Astrocyte (in vitro differentiated cells and primary cell): Measurements from ENCODE around the gene ARHGAP30. TPM values are rescaled to one million over a fixed set of nuclear protein-coding genes. Genes with fewer than 3 reads are reported as not detected.
A peak's percentile ranks its signal among the peaks of the same experiment; 100 is the strongest.

Experiments
- DNase-seq: peaks from one replicate; pipeline ENCODE4 v3.0.0-alpha.2; 2010; ENCODE audit warnings: low read depth
- FAIRE-seq: peaks from 2 replicates; lab custom pipeline; 2011; peaks lifted over from hg19 to GRCh38; lab: Jason Lieb, UNC
- H2AFZ ChIP-seq: 2 replicates; pipeline ENCODE4 v1.6.0; 2012; ENCODE audit warnings: low read depth, low read length, inconsistent platforms
- H3K27ac ChIP-seq: 2 replicates; pipeline ENCODE4 v1.5.1; 2011; ENCODE audit warnings: low read depth, low read length, inconsistent platforms
- H3K27me3 ChIP-seq: 2 replicates; pipeline ENCODE4 v1.6.0; 2011; ENCODE audit warnings: low read length, inconsistent platforms; ENCODE audit not compliant: insufficient read depth
- H3K36me3 ChIP-seq: 2 replicates; pipeline ENCODE4 v1.5.1; 2011; ENCODE audit warnings: low read length, inconsistent platforms; ENCODE audit not compliant: insufficient read depth
- H3K4me1 ChIP-seq: 2 replicates; pipeline ENCODE4 v1.5.1; 2011; ENCODE audit warnings: low read length, inconsistent platforms; ENCODE audit not compliant: insufficient read depth
- H3K4me2 ChIP-seq: 2 replicates; pipeline ENCODE4 v1.6.0; 2012; ENCODE audit warnings: low read length, inconsistent platforms
- H3K4me3 ChIP-seq: 2 replicates; pipeline ENCODE4 v1.5.1; 2011; ENCODE audit warnings: low read depth, mild to moderate bottlenecking, low read length, inconsistent platforms; ENCODE audit not compliant: insufficient read depth
- H3K79me2 ChIP-seq: 2 replicates; pipeline ENCODE4 v1.6.0; 2012; ENCODE audit warnings: mild to moderate bottlenecking, low read length, inconsistent platforms; ENCODE audit not compliant: insufficient read depth
- H3K9ac ChIP-seq: 2 replicates; pipeline ENCODE4 v1.6.0; 2012; ENCODE audit warnings: mild to moderate bottlenecking, low read length, inconsistent platforms
- H3K9me3 ChIP-seq: 2 replicates; pipeline ENCODE4 v1.5.1; 2012; ENCODE audit warnings: low read depth, mild to moderate bottlenecking, low read length, inconsistent platforms; ENCODE audit not compliant: insufficient read depth
- H4K20me1 ChIP-seq: 2 replicates; pipeline ENCODE4 v1.6.0; 2012; ENCODE audit warnings: low read length, inconsistent platforms; ENCODE audit not compliant: insufficient read depth
- H3K27ac Mint-ChIP-seq: one replicate; pipeline ENCODE4 v1.8.0; 2021; ENCODE audit warnings: mild to moderate bottlenecking, mixed read lengths; ENCODE audit not compliant: unreplicated experiment
- H3K27me3 Mint-ChIP-seq: one replicate; pipeline ENCODE4 v1.8.0; 2021; ENCODE audit warnings: low read depth, mixed read lengths; ENCODE audit not compliant: unreplicated experiment
- H3K36me3 Mint-ChIP-seq: one replicate; pipeline ENCODE4 v1.8.0; 2021; ENCODE audit warnings: low read depth, mixed read lengths; ENCODE audit not compliant: unreplicated experiment
- H3K4me1 Mint-ChIP-seq: one replicate; pipeline ENCODE4 v1.8.0; 2021; ENCODE audit warnings: low read depth, mixed read lengths; ENCODE audit not compliant: unreplicated experiment
- H3K4me3 Mint-ChIP-seq: one replicate; pipeline ENCODE4 v1.8.0; 2021; ENCODE audit warnings: mild to moderate bottlenecking, moderate library complexity, mixed read lengths; ENCODE audit not compliant: unreplicated experiment
- H3K9me3 Mint-ChIP-seq: one replicate; pipeline ENCODE4 v1.8.0; 2021; ENCODE audit warnings: mild to moderate bottlenecking, mixed read lengths; ENCODE audit not compliant: unreplicated experiment
- CTCF ChIP-seq: IDR thresholded peaks from 2 replicates; pipeline ENCODE4 v1.5.1; 2011; ENCODE audit warnings: low read depth, mild to moderate bottlenecking, inconsistent platforms, low read length, moderate library complexity; ENCODE audit not compliant: insufficient read depth
- EZH2 ChIP-seq: IDR thresholded peaks from 2 replicates; pipeline ENCODE4 v1.6.1; 2012; ENCODE audit warnings: mild to moderate bottlenecking, low read length, inconsistent platforms; ENCODE audit not compliant: insufficient read depth
- total RNA-seq: library from RNA; stranded (reverse); gene quantifications from 2 replicates; pipeline ENCODE4 v1.2.1, GENCODE V29; 2021

ARHGAP30 gene
- total RNA-seq, 1 donor from 2014 or later: 0.25 TPM

DNA sequence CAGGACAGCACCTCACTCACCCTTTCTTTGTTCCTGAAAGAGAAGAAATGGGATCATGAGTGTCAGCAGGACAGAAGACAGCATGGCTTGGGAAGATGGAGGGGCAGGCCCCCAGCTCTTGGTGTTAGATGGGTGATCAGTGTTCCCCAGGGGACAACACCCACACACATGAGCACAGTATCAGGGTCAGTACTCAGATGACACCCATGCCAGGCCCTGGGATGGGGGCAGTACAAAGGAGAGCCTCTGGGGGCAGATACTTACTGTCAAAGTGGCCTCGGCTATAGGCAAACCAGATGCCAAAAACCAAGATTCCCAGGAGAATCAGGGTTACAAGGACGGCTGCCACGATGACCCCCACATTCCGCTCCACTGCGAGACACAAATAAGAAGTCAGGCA, 70.3 kb downstream of the ARHGAP30 start:
- Mint-ChIP-seq H3K36me3 (peaks cover 12% of the 10 kb centered on the region), H3K27me3 (no peaks in the 10 kb centered on the region), H3K4me1 (peaks cover 13% of the 10 kb centered on the region), H3K9me3 (no peaks in the 10 kb centered on the region), H3K27ac (no peak overlapping the region), H3K4me3 (no peak overlapping the region)
- no peaks in the 10 kb centered on the region for H3K9me3 ChIP-seq
- no peak for FAIRE-seq
- no peaks in the 10 kb centered on the region for H4K20me1 ChIP-seq
- H2AFZ ChIP-seq: no peak overlapping the region
- H3K4me1 ChIP-seq: no peaks in the 10 kb centered on the region
- H3K36me3 ChIP-seq: no peaks in the 10 kb centered on the region
- H3K27ac ChIP-seq: no peak overlapping the region
- no peak overlapping the region for H3K4me2 ChIP-seq
- no peak overlapping the region for H3K4me3 ChIP-seq
- TF ChIP-seq CTCF (no peak), EZH2 (no peak)
- no peak overlapping the region for H3K9ac ChIP-seq
- H3K27me3 ChIP-seq: no peaks in the 10 kb centered on the region
- no peaks in the 10 kb centered on the region for H3K79me2 ChIP-seq
- no peak for DNase-seq

- peaks cover 12% of the 10 kb centered on the region for H3K36me3 Mint-ChIP-seq
- H3K27ac ChIP-seq: no peak overlapping the region
- no peak overlapping the region for H2AFZ ChIP-seq
- H3K79me2 ChIP-seq: no peaks in the 10 kb centered on the region
- no peaks in the 10 kb centered on the region for H3K9me3 Mint-ChIP-seq
- no peaks in the 10 kb centered on the region for H4K20me1 ChIP-seq
- peaks cover 16% of the 10 kb centered on the region for H3K4me1 Mint-ChIP-seq
- no peaks in the 10 kb centered on the region for H3K36me3 ChIP-seq
- no peaks in the 10 kb centered on the region for H3K4me1 ChIP-seq
- DNase-seq (peak; percentile 49), FAIRE-seq (no peak)
- no peak overlapping the region for H3K27ac Mint-ChIP-seq
- no peaks in the 10 kb centered on the region for H3K9me3 ChIP-seq
- no peaks in the 10 kb centered on the region for H3K27me3 Mint-ChIP-seq
- no peak overlapping the region for H3K9ac ChIP-seq
- TF ChIP-seq CTCF (peak; percentile 34), EZH2 (no peak)
- H3K4me3 Mint-ChIP-seq: no peak overlapping the region
- no peak overlapping the region for H3K4me3 ChIP-seq
- H3K27me3 ChIP-seq: no peaks in the 10 kb centered on the region
- no peak overlapping the region for H3K4me2 ChIP-seq
Observed at GRCh38 chr1:160997323-160998038, 72.2 kb downstream of the ARHGAP30 start.

Other genes starting within 250 kb of the ARHGAP30 start
- gene CD244, start 207.0 kb downstream of the ARHGAP30 start, total RNA-seq: not detected in 2 replicates
- not detected in 2 replicates for gene ITLN1, start 184.7 kb downstream of the ARHGAP30 start, total RNA-seq
- gene ITLN2, start 115.1 kb downstream of the ARHGAP30 start, total RNA-seq: not detected in 2 replicates
- 53.7 and 68.6 TPM in 2 replicates for gene F11R, start 48.7 kb downstream of the ARHGAP30 start, total RNA-seq
- 9.5 TPM in 2 replicates for gene TSTD1, start 30.9 kb downstream of the ARHGAP30 start, total RNA-seq
- 61.3 and 70.1 TPM in 2 replicates for gene USF1, start 23.9 kb downstream of the ARHGAP30 start, total RNA-seq
- 1.6 and 1.9 TPM in 2 replicates for gene NECTIN4, start 19.7 kb upstream of the ARHGAP30 start, total RNA-seq
- 1.5 and 1.8 TPM in 2 replicates for gene KLHDC9, start 28.5 kb upstream of the ARHGAP30 start, total RNA-seq
- 103 and 111 TPM in 2 replicates for gene PFDN2, start 48.1 kb upstream of the ARHGAP30 start, total RNA-seq
- 25.6 and 25.9 TPM in 2 replicates for gene NIT1, start 48.2 kb upstream of the ARHGAP30 start, total RNA-seq
- gene DEDD, start 62.8 kb upstream of the ARHGAP30 start, total RNA-seq: 40.9 and 41.8 TPM in 2 replicates
- 87.5 and 91.0 TPM in 2 replicates for gene UFC1, start 84.1 kb upstream of the ARHGAP30 start, total RNA-seq
- 14.4 and 19.2 TPM in 2 replicates for gene USP21, start 89.6 kb upstream of the ARHGAP30 start, total RNA-seq
- gene PPOX, start 96.5 kb upstream of the ARHGAP30 start, total RNA-seq: 17.0 and 20.0 TPM in 2 replicates
- gene B4GALT3, start 107.6 kb upstream of the ARHGAP30 start, total RNA-seq: 39.6 and 40.4 TPM in 2 replicates
- gene ADAMTS4, start 129.2 kb upstream of the ARHGAP30 start, total RNA-seq: 2.7 and 5.1 TPM in 2 replicates
- 59.9 and 69.0 TPM in 2 replicates for gene NDUFS2, start 132.5 kb upstream of the ARHGAP30 start, total RNA-seq
- gene FCER1G, start 145.4 kb upstream of the ARHGAP30 start, total RNA-seq: 0.68 and 0.91 TPM in 2 replicates
- gene APOA2, start 153.7 kb upstream of the ARHGAP30 start, total RNA-seq: not detected in 2 replicates
- 12.0 and 12.3 TPM in 2 replicates for gene TOMM40L, start 156.2 kb upstream of the ARHGAP30 start, total RNA-seq
- not detected in 2 replicates for gene NR1I3, start 168.3 kb upstream of the ARHGAP30 start, total RNA-seq
- 0.26 TPM in 1 of 2 replicates, not detected in the other for gene PCP4L1, start 188.9 kb upstream of the ARHGAP30 start, total RNA-seq
- 2.3 TPM in 2 replicates for gene MPZ, start 240.1 kb upstream of the ARHGAP30 start, total RNA-seq
- 176 and 181 TPM in 2 replicates for gene SDHC, start 244.5 kb upstream of the ARHGAP30 start, total RNA-seq